ENCODE measurements around the gene PRKN. TPM values are rescaled to one million over a fixed set of nuclear protein-coding genes. Genes with fewer than 3 reads are reported as not detected.

The PRKN gene
- total RNA-seq, 1 experiment from 2014 or later = 2.0 TPM

- Histone ChIP-seq H4K20me1 (ENCODE audit: control insufficient read depth, insufficient read depth, insufficient read length) (no peaks in the 10 kb centered on the region), H3K27ac (ENCODE audit: insufficient read length, low read depth, low read length) (no peak overlapping the region), H2BK20ac (ENCODE audit: low read depth, low read length, poor library complexity, severe bottlenecking) (no peak overlapping the region), H2BK12ac (ENCODE audit: insufficient read length, low read depth, low read length) (no peak overlapping the region), H3K4me2 (ENCODE audit: insufficient read depth, insufficient read length, low read length) (no peak overlapping the region), H3T11ph (ENCODE audit: low read length) (no peak overlapping the region), H3K18ac (ENCODE audit: insufficient read length, low read depth, low read length) (no peak overlapping the region), H3K27me3 (ENCODE audit: insufficient read depth, low read length) (no peaks in the 10 kb centered on the region; the same call in 1 of the 2 replicates), H3K79me1 (ENCODE audit: insufficient read depth, low read depth, low read length, poor library complexity, severe bottlenecking) (no peaks in the 10 kb centered on the region), H2BK15ac (ENCODE audit: low read depth, low read length) (no peak overlapping the region), H2AFZ (ENCODE audit: low read length) (no peak overlapping the region), H3K56ac (ENCODE audit: insufficient read length, low read depth, low read length) (no peak overlapping the region), H2BK5ac (ENCODE audit: insufficient read length, low read length) (no peak overlapping the region), H3K23ac (ENCODE audit: insufficient read length, low read depth, low read length) (no peak overlapping the region), H2AK5ac (ENCODE audit: insufficient read length, low read length) (no peak overlapping the region), H3K4ac (ENCODE audit: low read depth, low read length) (no peak overlapping the region), H3K14ac (ENCODE audit: insufficient read depth, low read length) (no peak overlapping the region), H4K5ac (ENCODE audit: insufficient read length, low read depth, low read length) (no peak overlapping the region), H3K9ac (ENCODE audit: extremely low read depth, insufficient read length, low read length) (no peak overlapping the region), H3K9me3 (ENCODE audit: control insufficient read depth, low read depth, low read length) (no peaks in the 10 kb centered on the region), H2BK120ac (ENCODE audit: low read depth, low read length, poor library complexity, severe bottlenecking) (no peak overlapping the region), H4K91ac (ENCODE audit: insufficient read length, low read depth, low read length) (no peak overlapping the region), H4K8ac (replicated peaks; ENCODE audit: insufficient read length, low read depth, low read length) (no peak overlapping the region), H3K4me1 (ENCODE audit: insufficient read depth, low read length) (peaks cover 4% of the 10 kb centered on the region), H3K79me2 (ENCODE audit: insufficient read depth, low read length) (no peaks in the 10 kb centered on the region), H3K23me2 (ENCODE audit: insufficient read length, low read depth, low read length, poor library complexity, severe bottlenecking) (no peaks in the 10 kb centered on the region)
- Mint-ChIP-seq H3K4me1 (peaks cover 25 to 28% of the 10 kb centered on the region in 2 experiments), H3K27me3 (ENCODE audit: low read depth) (peaks cover 42% of the 10 kb centered on the region), H3K36me3 (ENCODE audit: insufficient read depth in 1 of 3, low read depth in 3 of 3) (no peaks in the 10 kb centered on the region), H3K4me3 (no peak overlapping the region), H3K9me3 (no peaks in the 10 kb centered on the region), H3K27ac (no peak overlapping the region)
- DNase-seq = no peak
- TF ChIP-seq, protein P1, sequence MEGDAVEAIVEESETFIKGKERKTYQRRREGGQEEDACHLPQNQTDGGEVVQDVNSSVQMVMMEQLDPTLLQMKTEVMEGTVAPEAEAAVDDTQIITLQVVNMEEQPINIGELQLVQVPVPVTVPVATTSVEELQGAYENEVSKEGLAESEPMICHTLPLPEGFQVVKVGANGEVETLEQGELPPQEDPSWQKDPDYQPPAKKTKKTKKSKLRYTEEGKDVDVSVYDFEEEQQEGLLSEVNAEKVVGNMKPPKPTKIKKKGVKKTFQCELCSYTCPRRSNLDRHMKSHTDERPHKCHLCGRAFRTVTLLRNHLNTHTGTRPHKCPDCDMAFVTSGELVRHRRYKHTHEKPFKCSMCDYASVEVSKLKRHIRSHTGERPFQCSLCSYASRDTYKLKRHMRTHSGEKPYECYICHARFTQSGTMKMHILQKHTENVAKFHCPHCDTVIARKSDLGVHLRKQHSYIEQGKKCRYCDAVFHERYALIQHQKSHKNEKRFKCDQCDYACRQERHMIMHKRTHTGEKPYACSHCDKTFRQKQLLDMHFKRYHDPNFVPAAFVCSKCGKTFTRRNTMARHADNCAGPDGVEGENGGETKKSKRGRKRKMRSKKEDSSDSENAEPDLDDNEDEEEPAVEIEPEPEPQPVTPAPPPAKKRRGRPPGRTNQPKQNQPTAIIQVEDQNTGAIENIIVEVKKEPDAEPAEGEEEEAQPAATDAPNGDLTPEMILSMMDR (conservative IDR thresholded peaks at IDR 0.05) = no peak
- WGBS (ENCODE audit: extremely low coverage, insufficient read length, low lambda C conversion rate) = no CpG with 5 or more reads among the region's 6 CpGs
These were observed 833.1 kb downstream of the PRKN start for GRCh38 chr6:161894436-161894835.
